ENCODE data around the gene CAMTA1. TPM values are rescaled to one million over a fixed set of nuclear protein-coding genes. Genes with fewer than 3 reads are reported as not detected.
"Not testable (repeated sequence)": the region's sequence is repeated elsewhere in the genome, so short reads cannot be mapped to it uniquely, and the experiment has no call there.

Gene CAMTA1
- total RNA-seq, 1 experiment from 2014 or later, result 105 TPM

- no peak for DNase-seq (ENCODE audit: low read depth)
Measured at GRCh38 chr1:7366955-7367665, 581.9 kb downstream of the CAMTA1 start.

GRCh38 chr1:7369866-7370265 lies 584.6 kb downstream of the CAMTA1 start:
- no peak for DNase-seq (ENCODE audit: low read depth)

- no peak for DNase-seq (ENCODE audit: low read depth)
Measured at GRCh38 chr1:7371926-7372325, 586.7 kb downstream of the CAMTA1 start.

GRCh38 chr1:7372477-7373120 lies 587.3 kb downstream of the CAMTA1 start:
- no peak for DNase-seq (ENCODE audit: low read depth)

GRCh38 chr1:7373251-7373650 lies 588.0 kb downstream of the CAMTA1 start:
- DNase-seq (ENCODE audit: low read depth), result no peak

- peak; percentile 50 for DNase-seq (ENCODE audit: low read depth)
Measured at GRCh38 chr1:7373876-7374562, 588.8 kb downstream of the CAMTA1 start.

- DNase-seq (ENCODE audit: low read depth), result no peak
Measured at GRCh38 chr1:7374563-7375160, 589.4 kb downstream of the CAMTA1 start.

GRCh38 chr1:7375329-7375728 lies 590.1 kb downstream of the CAMTA1 start:
- no peak for DNase-seq (ENCODE audit: low read depth)

GRCh38 chr1:7375781-7376660 lies 590.8 kb downstream of the CAMTA1 start:
- no peak for DNase-seq (ENCODE audit: low read depth)

GRCh38 chr1:7376676-7377075 lies 591.4 kb downstream of the CAMTA1 start:
- no peak for DNase-seq (ENCODE audit: low read depth)

- DNase-seq (ENCODE audit: low read depth), result no peak
Measured at GRCh38 chr1:7378346-7379130, 593.3 kb downstream of the CAMTA1 start.

- DNase-seq (ENCODE audit: low read depth), result peak; percentile 87
Measured at GRCh38 chr1:7379441-7379971, 594.3 kb downstream of the CAMTA1 start.

- DNase-seq (ENCODE audit: low read depth), result not testable (repeated sequence)
Measured at GRCh38 chr1:7380068-7380467, 594.8 kb downstream of the CAMTA1 start.

GRCh38 chr1:7380712-7381111 lies 595.5 kb downstream of the CAMTA1 start:
- peak; percentile 39 for DNase-seq (ENCODE audit: low read depth)

GRCh38 chr1:7381729-7382128 lies 596.5 kb downstream of the CAMTA1 start:
- DNase-seq (ENCODE audit: low read depth), result not testable (repeated sequence)

GRCh38 chr1:7382971-7383370 lies 597.7 kb downstream of the CAMTA1 start:
- no peak for DNase-seq (ENCODE audit: low read depth)

- DNase-seq (ENCODE audit: low read depth), result no peak
Measured at GRCh38 chr1:7383671-7384520, 598.6 kb downstream of the CAMTA1 start.

GRCh38 chr1:7384679-7385078 lies 599.4 kb downstream of the CAMTA1 start:
- no peak for DNase-seq (ENCODE audit: low read depth)

GRCh38 chr1:7385471-7386225 lies 600.4 kb downstream of the CAMTA1 start:
- DNase-seq (ENCODE audit: low read depth), result no peak
